ENCODE data around the gene NME1.

GRCh38 chr17:51144266-51145022 lies 8.9 kb upstream of the NME1 start:
- TF ChIP-seq POLR2A (IDR thresholded peaks at IDR 0.05), result no peak
- no peak for TF ChIP-seq CTCF (IDR thresholded peaks at IDR 0.05)
- TF ChIP-seq POLR2AphosphoS5 (IDR thresholded peaks at IDR 0.05), result no peak
